HFFc6 (cell line): ENCODE data around the gene EVC2. TPM values are rescaled to one million over a fixed set of nuclear protein-coding genes. Genes with fewer than 3 reads are reported as not detected.
A peak's percentile ranks its signal among the peaks of the same experiment; 100 is the strongest.

ENCODE experiments used
- DNase-seq: peaks from one replicate; pipeline ENCODE4 v3.0.0-alpha.2; 2018
- H3K27ac Mint-ChIP-seq: 2 replicates; pipeline ENCODE4 v1.8.0; 2020; ENCODE audit warnings: mild to moderate bottlenecking, mixed read lengths
- H3K27me3 Mint-ChIP-seq: 2 replicates; pipeline ENCODE4 v1.8.0; 2021; ENCODE audit warnings: mild to moderate bottlenecking, moderate library complexity, mixed read lengths; ENCODE audit not compliant: insufficient read depth
- H3K36me3 Mint-ChIP-seq: 2 replicates; pipeline ENCODE4 v1.8.0; 2021; ENCODE audit warnings: low read depth, mixed read lengths
- H3K4me1 Mint-ChIP-seq: 2 replicates; pipeline ENCODE4 v1.8.0; 2020; ENCODE audit warnings: low read depth, mixed read lengths
- H3K4me3 Mint-ChIP-seq: 2 replicates; pipeline ENCODE4 v1.8.0; 2020; ENCODE audit warnings: mild to moderate bottlenecking, moderate library complexity, mixed read lengths
- H3K9me3 Mint-ChIP-seq: 2 replicates; pipeline ENCODE4 v1.8.0; 2020; ENCODE audit warnings: mild to moderate bottlenecking, mixed read lengths
- total RNA-seq, 6 experiments: library from RNA; stranded (reverse); fragmentation: NEBNext Ultra II Directional; extraction: Animal tissue kit (Norgen Biotek cat#: 25700); gene quantifications; 2 replicates in 1 of 6; 3 replicates in 5 of 6; pipeline ENCODE4 v1.2.3, GENCODE V29; 2021
- TF ChIP-seq, protein P1 (sequence below): fragments of 200-600 bp; sonication (generic); IDR thresholded peaks from 2 replicates; pipeline ENCODE4 v1.5.0; 2021; ENCODE audit warnings: antibody characterized with exemption, mild to moderate bottlenecking

The EVC2 gene
- total RNA-seq, 6 experiments from 2014 or later: 3.0 to 4.1 (median 3.8) TPM

DNA sequence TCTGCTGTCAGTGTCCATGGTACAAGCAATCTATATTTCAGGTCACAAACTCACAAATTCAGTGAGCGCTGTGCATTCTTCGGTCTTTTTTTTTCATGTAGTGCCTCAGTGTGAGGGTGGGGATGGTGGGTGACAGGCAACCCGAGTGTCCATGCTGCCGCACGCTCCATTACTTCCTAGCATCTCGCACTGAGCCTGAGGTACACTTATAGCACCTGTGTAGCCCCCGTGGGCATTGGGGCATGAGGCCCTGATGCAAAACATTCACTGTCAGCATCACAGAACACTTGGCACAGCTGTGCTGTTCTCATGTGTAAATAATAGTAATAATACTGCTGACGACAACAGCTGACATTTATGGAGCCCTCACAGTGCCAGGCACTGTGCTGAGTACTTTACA is 31.6 kb downstream of the EVC2 start:
- Mint-ChIP-seq H3K27me3 (no peaks in the 10 kb centered on the region), H3K36me3 (peaks cover 18% of the 10 kb centered on the region), H3K4me1 (peaks cover 13% of the 10 kb centered on the region), H3K27ac (no peak overlapping the region), H3K4me3 (no peak overlapping the region), H3K9me3 (no peaks in the 10 kb centered on the region)
- DNase-seq: no peak
- TF ChIP-seq, protein P1, sequence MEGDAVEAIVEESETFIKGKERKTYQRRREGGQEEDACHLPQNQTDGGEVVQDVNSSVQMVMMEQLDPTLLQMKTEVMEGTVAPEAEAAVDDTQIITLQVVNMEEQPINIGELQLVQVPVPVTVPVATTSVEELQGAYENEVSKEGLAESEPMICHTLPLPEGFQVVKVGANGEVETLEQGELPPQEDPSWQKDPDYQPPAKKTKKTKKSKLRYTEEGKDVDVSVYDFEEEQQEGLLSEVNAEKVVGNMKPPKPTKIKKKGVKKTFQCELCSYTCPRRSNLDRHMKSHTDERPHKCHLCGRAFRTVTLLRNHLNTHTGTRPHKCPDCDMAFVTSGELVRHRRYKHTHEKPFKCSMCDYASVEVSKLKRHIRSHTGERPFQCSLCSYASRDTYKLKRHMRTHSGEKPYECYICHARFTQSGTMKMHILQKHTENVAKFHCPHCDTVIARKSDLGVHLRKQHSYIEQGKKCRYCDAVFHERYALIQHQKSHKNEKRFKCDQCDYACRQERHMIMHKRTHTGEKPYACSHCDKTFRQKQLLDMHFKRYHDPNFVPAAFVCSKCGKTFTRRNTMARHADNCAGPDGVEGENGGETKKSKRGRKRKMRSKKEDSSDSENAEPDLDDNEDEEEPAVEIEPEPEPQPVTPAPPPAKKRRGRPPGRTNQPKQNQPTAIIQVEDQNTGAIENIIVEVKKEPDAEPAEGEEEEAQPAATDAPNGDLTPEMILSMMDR: no peak

DNA sequence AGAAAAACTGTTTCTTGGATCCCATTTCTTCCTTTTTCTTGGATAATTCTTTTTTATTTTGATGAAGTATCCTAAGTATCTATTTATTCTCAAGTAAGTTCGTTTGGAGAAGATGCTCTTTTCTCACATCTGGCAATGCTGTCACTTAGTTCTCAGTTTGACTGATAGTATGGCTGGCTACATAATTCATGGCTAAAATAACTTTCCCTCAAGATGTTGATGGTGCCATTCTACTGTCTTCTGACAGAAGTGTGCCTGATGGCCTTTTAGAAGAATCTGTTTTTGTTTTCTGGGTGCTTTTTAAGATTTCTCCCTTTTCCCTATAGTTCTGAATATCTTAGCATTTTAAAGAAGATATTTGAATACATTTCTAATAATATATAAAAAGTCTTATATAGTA is 41.6 kb downstream of the EVC2 start:
- H3K4me3 Mint-ChIP-seq: no peak overlapping the region
- TF ChIP-seq, protein P1: no peak
- peaks cover 37% of the 10 kb centered on the region for H3K36me3 Mint-ChIP-seq
- H3K4me1 Mint-ChIP-seq: peaks cover 4% of the 10 kb centered on the region; the same call in 1 of the 2 replicates
- H3K9me3 Mint-ChIP-seq: no peaks in the 10 kb centered on the region
- H3K27ac Mint-ChIP-seq: no peak overlapping the region
- H3K27me3 Mint-ChIP-seq: no peaks in the 10 kb centered on the region; the same call in 1 of the 2 replicates
- no peak for DNase-seq

DNA sequence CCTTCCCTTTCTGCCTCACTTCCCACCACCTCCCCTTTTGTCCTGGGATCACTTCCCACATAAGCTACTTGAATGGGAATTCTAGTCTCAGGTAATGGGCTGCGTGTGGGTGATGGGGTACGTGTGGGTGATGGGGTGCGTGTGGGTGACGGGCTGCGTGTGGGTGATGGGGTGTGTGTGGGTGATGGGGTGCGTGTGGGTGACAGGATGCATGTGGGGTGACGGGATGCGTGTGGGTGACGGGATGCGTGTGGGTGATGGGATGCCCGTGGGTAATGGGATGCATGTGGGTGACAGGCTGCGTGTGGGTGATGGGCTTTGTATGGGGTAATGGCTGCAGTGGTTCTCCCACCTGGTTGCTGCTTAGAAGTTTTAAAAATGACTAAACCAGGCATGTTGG is 43.6 kb downstream of the EVC2 start:
- TF ChIP-seq, protein P1: no peak

DNA sequence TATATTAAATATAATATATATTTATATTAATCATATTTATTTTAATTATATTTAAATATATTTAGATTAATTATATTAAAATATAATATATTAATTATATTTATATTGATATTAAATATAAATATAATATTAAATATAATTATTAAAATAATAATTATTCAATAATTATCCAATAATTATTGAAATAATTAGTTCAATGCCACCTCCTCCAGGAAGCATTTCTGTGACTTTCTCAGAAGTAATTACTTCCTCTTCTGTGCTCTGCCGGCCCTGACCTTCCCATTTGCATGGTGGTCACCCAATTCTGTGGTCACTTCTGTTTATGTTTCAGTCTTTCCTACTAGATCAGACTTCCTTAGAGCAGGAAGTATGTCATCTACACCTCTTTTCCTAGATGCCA is 45.8 kb downstream of the EVC2 start:
- DNase-seq: no peak
- Mint-ChIP-seq H3K4me3 (no peak overlapping the region), H3K9me3 (no peaks in the 10 kb centered on the region), H3K27me3 (no peaks in the 10 kb centered on the region; the same call in 1 of the 2 replicates), H3K27ac (no peak overlapping the region), H3K4me1 (peaks cover 14% of the 10 kb centered on the region), H3K36me3 (peaks cover 54% of the 10 kb centered on the region)
- TF ChIP-seq, protein P1: no peak

More for the DNA sequence above, 43.6 kb downstream of the EVC2 start:
- Mint-ChIP-seq H3K27me3 (no peaks in the 10 kb centered on the region; the same call in 1 of the 2 replicates), H3K36me3 (peaks cover 56% of the 10 kb centered on the region), H3K4me3 (no peak overlapping the region), H3K9me3 (no peaks in the 10 kb centered on the region), H3K4me1 (peaks cover 14% of the 10 kb centered on the region), H3K27ac (no peak overlapping the region)
- no peak for DNase-seq

DNA sequence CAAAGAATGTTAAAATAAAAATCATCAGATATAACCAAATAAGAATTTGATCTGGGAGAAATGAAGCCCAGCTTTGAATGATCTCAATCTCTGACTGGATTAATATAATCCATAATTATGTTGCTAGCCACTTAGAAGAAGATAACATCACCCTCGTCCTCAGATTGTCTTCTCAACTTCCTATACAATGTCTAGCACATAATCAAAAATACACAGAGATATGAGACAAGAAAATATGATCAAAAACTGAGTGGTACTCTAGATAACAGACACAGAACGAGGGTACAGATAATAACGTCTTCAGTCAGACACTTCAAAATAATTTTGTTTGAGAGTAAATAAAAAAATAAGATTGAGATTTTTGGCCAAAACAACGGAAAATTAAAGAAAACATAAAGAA is 47.1 kb downstream of the EVC2 start:
- no peaks in the 10 kb centered on the region; the same call in 1 of the 2 replicates for H3K27me3 Mint-ChIP-seq
- peaks cover 14% of the 10 kb centered on the region for H3K4me1 Mint-ChIP-seq
- no peak overlapping the region for H3K4me3 Mint-ChIP-seq
- H3K36me3 Mint-ChIP-seq: peaks cover 52% of the 10 kb centered on the region
- H3K9me3 Mint-ChIP-seq: no peaks in the 10 kb centered on the region
- TF ChIP-seq, protein P1: no peak
- no peak for DNase-seq
- H3K27ac Mint-ChIP-seq: no peak overlapping the region

DNA sequence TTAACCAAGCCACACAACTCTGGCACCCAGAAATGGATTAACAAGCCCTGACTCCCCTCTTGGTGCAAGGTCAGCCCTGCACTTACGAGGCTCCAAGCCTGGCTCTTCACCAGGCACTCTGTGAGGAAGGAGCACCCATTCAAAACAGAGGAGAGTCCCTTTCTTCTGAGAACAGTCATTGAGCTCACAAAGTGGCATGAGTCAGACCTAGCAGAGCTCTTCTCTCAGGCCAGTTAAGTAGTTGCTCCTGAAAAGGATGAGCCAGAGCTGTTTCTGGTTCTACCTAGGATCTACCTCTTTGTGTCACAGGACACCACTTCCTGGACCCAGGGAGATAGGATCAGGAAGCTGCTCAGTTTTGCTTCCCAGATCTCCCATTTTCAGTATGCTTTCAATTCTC is 48.2 kb downstream of the EVC2 start:
- Mint-ChIP-seq H3K36me3 (peaks cover 48% of the 10 kb centered on the region), H3K4me3 (no peak overlapping the region), H3K27me3 (no peaks in the 10 kb centered on the region; the same call in 1 of the 2 replicates), H3K4me1 (peaks cover 14% of the 10 kb centered on the region), H3K9me3 (no peaks in the 10 kb centered on the region), H3K27ac (peak overlapping the region; percentile 54)
- peak; percentile 43 for DNase-seq
- TF ChIP-seq, protein P1: no peak
